SH-SY5Y (cell line): Measurements from ENCODE around the gene PLEKHA6.

Experiments
- GATA2 ChIP-seq: IDR thresholded peaks from 2 replicates; pipeline ENCODE4 v1.6.1; 2011; ENCODE audit warnings: mild to moderate bottlenecking, low read depth, low read length
- GATA3 ChIP-seq: IDR thresholded peaks from 2 replicates; pipeline ENCODE4 v1.6.1; 2011; ENCODE audit warnings: low read depth, mild to moderate bottlenecking, low read length, moderate library complexity

GRCh38 chr1:204409123-204409522 is 49.4 kb upstream of the PLEKHA6 start:
- TF ChIP-seq GATA2: no peak
- TF ChIP-seq GATA3: no peak
